ENCODE results near the gene CYP3A5. TPM values are rescaled to one million over a fixed set of nuclear protein-coding genes. Genes with fewer than 3 reads are reported as not detected.
"Not testable (repeated sequence)": the region's sequence is repeated elsewhere in the genome, so short reads cannot be mapped to it uniquely, and the experiment has no call there.

Gene CYP3A5
- polyA plus RNA-seq, 1 donor = 0.71 TPM

- DNase-seq (ENCODE audit: low read depth) = no peak
These were observed 37.8 kb downstream of the CYP3A5 start for GRCh38 chr7:99642027-99642426.

- no peak for DNase-seq (ENCODE audit: low read depth)
These were observed 40.5 kb downstream of the CYP3A5 start for GRCh38 chr7:99639267-99639666.

GRCh38 chr7:99638731-99639130, 41.1 kb downstream of the CYP3A5 start:
- DNase-seq (ENCODE audit: low read depth) = no peak

GRCh38 chr7:99637414-99637813, 42.4 kb downstream of the CYP3A5 start:
- not testable (repeated sequence) for DNase-seq (ENCODE audit: low read depth)

- no peak for DNase-seq (ENCODE audit: low read depth)
These were observed 48.3 kb downstream of the CYP3A5 start for GRCh38 chr7:99631295-99632109.

- no peak for DNase-seq (ENCODE audit: low read depth)
These were observed 50.2 kb downstream of the CYP3A5 start for GRCh38 chr7:99629643-99630042.

DNA sequence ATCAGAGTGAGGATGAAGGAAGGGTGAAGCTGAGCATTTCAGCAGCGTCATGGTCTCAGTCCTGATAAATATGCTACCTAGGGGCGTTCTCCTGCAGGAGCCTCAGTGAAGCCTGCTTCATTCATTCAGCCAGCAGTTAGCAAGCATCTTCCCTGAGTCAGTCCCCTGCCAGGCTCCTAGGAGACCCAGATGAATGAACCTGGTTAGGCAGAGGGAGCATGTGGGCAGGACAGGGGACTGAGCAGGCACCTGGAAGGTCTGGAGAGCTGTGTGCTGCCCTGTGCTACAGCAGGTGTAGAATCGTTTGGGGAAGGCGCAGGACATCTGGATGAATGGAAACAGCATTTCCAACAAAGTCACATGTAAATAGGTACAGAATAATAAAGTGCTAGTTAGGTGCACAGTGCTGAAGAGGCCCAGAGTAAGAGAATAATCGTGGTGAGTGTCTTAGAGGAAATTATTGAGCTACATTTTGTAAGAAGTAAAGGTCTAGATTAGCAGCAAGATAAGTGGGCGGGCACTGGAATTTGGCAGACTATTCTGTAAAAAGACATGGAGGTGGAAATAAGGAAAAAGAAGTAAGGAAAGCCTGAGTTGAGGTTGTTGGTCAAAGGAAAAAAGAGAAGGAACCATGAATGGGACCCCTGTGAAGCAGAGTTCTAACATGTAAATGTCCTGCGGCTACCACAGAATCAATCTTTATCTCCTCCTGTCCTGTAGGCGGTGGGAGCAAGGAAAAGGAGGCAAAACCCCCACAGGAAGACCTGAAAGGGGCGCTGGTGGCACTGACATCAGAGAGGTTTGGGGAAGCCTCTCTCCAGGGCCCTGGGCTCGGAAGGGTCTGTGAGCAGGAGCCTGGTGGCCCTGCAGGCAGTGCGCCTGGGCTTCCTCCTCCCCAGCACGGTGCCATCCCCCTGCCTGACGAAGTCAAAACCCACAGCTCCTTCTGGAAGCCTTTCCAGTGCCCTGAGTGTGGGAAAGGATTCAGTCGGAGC, 51.0 kb downstream of the CYP3A5 start:
- DNase-seq (ENCODE audit: low read depth) = no peak

DNA sequence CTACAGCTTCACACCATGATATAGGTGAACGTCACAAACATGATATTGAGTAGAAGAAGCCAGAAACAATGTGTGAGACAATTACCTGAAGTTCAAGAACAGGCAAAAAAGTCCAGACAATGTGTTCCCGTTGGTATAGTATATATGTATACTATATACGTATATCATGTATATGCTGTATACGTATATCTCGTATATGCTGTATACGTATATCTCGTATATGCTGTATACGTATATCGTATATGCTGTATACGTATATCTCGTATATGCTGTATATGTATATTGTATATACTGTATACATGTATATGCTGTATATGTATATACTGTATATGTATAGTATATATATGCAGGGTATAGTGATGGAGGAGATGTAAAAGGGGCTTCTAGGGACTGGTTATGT, 52.3 kb downstream of the CYP3A5 start:
- DNase-seq (ENCODE audit: low read depth) = no peak

DNA sequence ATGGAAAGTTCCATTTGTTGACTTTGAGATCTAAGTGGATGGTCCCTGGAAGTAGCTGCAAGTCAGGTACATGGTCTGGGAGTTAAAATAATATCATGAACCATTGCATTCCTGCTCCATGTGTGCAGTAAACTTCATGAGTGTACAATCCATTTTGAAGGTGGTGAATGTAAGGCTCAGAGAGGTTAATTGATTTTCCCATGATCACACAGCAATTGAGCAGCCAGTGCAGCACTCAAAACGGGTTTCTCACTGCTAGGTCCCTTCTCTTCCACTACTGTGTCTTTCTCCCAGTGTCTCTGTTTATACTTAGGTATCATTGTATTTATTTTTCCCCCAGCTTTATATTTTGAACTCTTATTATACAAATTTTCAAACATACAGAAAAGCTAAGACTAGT, 53.1 kb downstream of the CYP3A5 start:
- no peak for DNase-seq (ENCODE audit: low read depth)

DNA sequence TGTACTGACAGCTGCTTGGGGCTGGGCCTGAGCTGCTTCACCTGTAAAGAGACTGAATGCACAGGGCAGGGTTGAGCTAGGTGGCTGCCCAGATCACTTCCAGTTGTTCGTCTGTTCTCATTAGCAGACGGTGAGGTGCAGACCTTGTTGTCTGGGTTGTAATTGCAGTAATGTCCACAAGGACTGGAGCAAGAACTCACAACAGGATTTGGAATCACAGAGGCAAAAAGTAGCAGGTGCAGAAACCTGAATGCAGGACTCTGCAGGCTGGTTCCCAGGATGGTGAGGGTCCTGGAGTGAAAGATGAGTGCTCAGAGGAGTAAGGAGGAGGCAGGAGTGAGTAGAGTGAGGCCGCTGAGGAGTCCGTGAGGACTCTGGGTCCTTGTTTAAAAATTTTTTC, 53.8 kb downstream of the CYP3A5 start:
- DNase-seq (ENCODE audit: low read depth) = no peak

DNA sequence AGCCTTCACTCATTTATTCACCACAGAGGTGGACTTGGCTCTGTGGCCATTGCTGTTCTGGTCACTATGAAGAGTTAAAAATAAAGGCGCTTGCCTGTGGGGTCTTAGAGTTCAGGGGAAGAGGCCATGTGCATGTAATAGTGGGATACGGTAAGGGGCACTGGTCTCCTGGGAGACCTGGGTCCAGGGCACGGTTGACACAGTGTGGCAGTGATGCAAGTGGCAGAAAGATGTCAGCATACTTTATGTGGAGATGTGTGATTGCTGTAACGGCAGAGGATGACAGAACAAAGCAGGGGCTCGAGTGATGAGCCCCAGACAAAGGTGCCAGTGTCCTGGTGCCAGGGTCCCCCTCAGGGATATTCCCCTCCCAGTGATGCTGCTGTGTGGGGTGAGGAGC, 54.5 kb downstream of the CYP3A5 start:
- no peak for DNase-seq (ENCODE audit: low read depth)

DNA sequence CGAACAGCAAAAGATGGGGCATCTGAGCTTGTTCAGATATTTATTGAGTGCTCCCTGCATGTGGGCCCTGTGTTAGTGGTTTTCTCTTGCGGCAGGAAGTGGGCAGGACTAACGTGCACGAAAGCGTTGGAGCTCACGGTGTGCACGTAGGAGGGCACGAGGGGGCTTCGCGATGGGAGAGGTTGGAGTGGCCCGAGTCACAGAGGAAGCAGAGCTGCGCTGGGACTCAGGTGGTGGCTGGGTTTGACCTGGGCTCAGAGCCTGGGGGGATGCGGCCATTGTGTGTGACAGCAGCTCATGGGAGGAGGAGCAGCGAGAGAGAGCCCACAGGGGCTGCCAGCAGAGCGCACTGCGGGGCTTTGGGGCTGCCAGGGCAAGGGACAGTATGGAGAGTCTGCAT, 55.3 kb downstream of the CYP3A5 start:
- DNase-seq (ENCODE audit: low read depth) = no peak

- no peak for DNase-seq (ENCODE audit: low read depth)
These were observed 55.9 kb downstream of the CYP3A5 start for GRCh38 chr7:99623702-99624447.

DNA sequence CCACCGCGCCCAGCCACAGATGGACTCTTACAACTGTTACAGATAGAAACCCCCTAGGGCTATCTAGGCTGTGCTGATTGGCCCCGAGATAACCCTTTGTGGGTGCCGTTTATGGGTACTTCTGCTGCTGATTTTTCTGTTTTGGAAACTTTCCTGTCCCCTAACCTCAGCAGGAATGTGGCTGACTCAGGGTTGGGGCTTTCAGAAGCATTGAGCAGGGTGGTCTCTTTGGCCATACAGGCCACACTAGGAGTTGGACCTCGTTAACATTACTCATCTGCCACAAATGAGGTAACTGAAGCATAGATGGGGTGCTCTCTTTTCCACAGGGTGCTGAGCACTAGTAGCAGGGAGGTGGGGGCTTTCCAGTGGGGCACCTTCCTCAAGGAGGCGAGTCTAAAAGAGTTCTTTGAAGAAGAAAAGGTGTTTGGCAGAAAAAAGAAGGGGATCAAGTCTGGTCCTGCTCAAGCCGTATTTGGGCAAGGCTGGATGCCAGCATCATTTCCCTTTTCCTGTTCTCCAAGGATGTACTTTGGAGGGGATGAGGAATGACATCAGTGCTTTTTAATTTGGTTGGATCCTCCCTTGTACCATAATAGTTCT, 56.6 kb downstream of the CYP3A5 start:
- DNase-seq (ENCODE audit: low read depth) = no peak

GRCh38 chr7:99622596-99622995, 57.2 kb downstream of the CYP3A5 start:
- no peak for DNase-seq (ENCODE audit: low read depth)

GRCh38 chr7:99621271-99621670, 58.5 kb downstream of the CYP3A5 start:
- DNase-seq (ENCODE audit: low read depth) = no peak

DNA sequence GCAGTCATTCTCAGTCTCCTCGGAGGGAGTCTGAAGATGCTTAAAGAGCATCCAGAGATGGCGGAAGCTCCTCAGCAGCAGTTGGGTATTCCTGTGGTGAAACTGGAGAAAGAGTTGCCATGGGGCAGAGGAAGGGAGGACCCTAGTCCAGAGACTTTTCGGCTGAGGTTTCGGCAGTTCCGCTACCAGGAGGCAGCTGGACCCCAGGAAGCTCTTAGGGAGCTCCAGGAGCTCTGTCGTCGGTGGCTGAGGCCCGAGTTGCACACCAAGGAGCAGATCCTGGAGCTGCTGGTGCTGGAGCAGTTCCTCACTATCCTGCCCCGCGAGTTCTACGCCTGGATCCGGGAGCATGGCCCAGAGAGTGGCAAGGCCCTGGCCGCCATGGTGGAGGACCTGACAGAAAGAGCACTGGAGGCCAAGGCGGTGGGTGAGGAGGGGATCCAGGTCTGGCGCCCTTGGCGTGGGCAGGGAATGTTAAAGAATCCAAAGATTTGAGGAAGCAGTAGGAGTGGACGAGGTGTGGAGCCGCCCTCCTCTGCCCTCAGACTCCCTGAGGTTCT, 60.1 kb downstream of the CYP3A5 start:
- DNase-seq (ENCODE audit: low read depth) = no peak

DNA sequence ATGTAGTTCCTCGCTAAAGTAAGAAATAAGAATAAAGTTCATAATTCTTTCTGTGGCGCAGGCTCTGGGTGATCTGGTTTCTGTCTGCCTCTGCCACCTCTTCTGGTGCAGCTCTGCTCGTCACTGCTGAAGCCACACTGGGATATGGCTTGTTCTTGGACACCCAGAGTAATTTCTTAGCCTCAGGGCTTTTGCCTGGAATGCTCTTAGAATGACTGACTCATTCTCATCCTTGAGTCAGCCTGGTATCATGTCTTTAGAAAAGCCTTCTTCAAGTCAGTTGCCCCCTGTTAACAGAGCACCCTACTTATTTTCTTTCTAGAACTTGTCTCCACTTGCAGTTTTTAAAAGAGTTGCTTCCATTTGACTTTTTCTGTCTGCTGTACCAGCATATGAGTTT, 61.1 kb downstream of the CYP3A5 start:
- DNase-seq (ENCODE audit: low read depth) = no peak

DNA sequence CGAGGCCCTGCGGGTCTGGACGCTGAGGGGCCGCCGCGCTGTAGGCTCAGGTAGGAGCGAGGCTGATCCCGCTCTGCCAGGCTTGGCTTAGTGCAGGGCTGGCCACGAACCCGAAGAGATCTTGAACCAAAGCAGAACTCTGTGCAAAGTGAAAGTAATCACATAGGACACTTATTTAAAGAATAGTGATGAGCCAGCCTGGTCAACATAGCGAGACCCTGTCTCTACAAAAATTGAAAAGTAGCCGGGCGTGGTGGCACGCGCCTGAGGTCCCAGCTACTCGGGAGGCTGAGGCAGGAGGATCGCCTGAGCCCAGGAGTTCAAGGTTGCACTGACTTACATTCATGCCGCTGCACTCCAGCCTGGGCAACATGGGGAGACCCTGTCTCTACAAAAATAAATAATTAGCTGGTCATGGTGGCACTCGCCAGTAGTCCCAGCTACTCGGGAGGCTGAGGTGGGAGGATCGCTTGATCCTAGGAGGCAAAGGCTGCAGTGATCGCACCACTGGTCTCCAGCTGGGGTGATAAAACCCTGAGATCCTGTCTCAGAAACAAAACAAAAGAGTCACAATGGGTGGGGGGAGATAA, 62.5 kb downstream of the CYP3A5 start:
- DNase-seq (ENCODE audit: low read depth) = no peak

GRCh38 chr7:99616359-99617191, 63.2 kb downstream of the CYP3A5 start, which contains the start of gene ZSCAN25:
TSS of gene ZSCAN25 (plus strand) at chr7:99616946. CDS start at chr7:99619607, 2,661 bp downstream.
- peak; percentile 84 for DNase-seq (ENCODE audit: low read depth)

All from forelimb muscle (tissue), 1 donor.